Heart right ventricle (tissue), 16 donors: Measurements from ENCODE around the gene RALA. TPM values are rescaled to one million over a fixed set of nuclear protein-coding genes. Genes with fewer than 3 reads are reported as not detected.

Experiments
- ATAC-seq, 8 donors: fragments of 200-7000 bp; cut with Tn5 transposase; one replicate each; pipeline ENCODE4 v1.9.1; 2020; ENCODE audit warnings: mild to moderate bottlenecking in 8 of 8, moderate library complexity in 8 of 8, moderate number of reproducible peaks in 1 of 8
- DNase-seq, 2 donors: peaks; one replicate each; pipeline ENCODE4 v3.0.0-alpha.2; 2020
- H3K27ac ChIP-seq, 10 donors: fragments of 200-600 bp; sonication (generic) in 2 of 10; one replicate each; pipeline versions ENCODE4 v1.5.0 to v1.8.0; 2020 to 2022; ENCODE audit warnings: mild to moderate bottlenecking in 3 of 10
- H3K27me3 ChIP-seq, 7 donors: fragments of 200-600 bp; one replicate each; pipeline ENCODE4 v1.8.0; 2021 to 2022; ENCODE audit warnings: mild to moderate bottlenecking in 2 of 7
- H3K36me3 ChIP-seq, 9 donors: fragments of 200-600 bp; sonication (generic) in 1 of 9; one replicate each; pipeline versions ENCODE4 v1.5.0 to v1.8.0; 2020 to 2022; ENCODE audit warnings: mild to moderate bottlenecking in 2 of 9
- H3K4me1 ChIP-seq, 9 donors: fragments of 200-600 bp; sonication (generic) in 1 of 9; one replicate each; pipeline versions ENCODE4 v1.5.0 to v1.8.0; 2020 to 2022; ENCODE audit warnings: mild to moderate bottlenecking in 4 of 9
- H3K4me3 ChIP-seq, 10 donors: fragments of 200-600 bp; sonication (generic) in 2 of 10; one replicate each; pipeline versions ENCODE4 v1.5.0 to v1.8.0; 2020 to 2022; ENCODE audit warnings: mild to moderate bottlenecking in 7 of 10, moderate library complexity in 2 of 10
- H3K9me3 ChIP-seq, 11 donors: fragments of 200-600 bp in 10 of 11; sonication (generic) in 2 of 11; one replicate each; pipeline versions ENCODE4 v1.5.0 to v1.8.0; 2013 to 2022; ENCODE audit warnings: mild to moderate bottlenecking in 2 of 11, control low read depth in 1 of 11, moderate library complexity in 1 of 11
- CTCF ChIP-seq, 9 donors: fragments of 200-600 bp; sonication (generic) in 2 of 9; IDR thresholded peaks; one replicate each; pipeline versions ENCODE4 v1.5.0 to v1.8.0; 2021 to 2022; ENCODE audit warnings: antibody characterized with exemption in 9 of 9, mild to moderate bottlenecking in 5 of 9, moderate library complexity in 1 of 9
- WGBS, 2 donors: extraction: QIAGEN DNeasy Blood & Tissue Kit; methylation state at CpG; one replicate each; pipeline ENCODE4 v1.1.7; 2013; ENCODE audit warnings: inconsistent platforms in 1 of 2; 5-methylcytosine and 5-hydroxymethylcytosine counted together
- intact Hi-C, 10 donors: fragments of 100-400 bp; cut with DNase I; formaldehyde crosslinking; loops; one replicate each; pipeline versions ENCODE4 v1.11.1 to v1.14.2; 2022
- polyA plus RNA-seq, 2 donors: library from polyadenylated mRNA; stranded (reverse); fragments of 200-250 nt; gene quantifications; one replicate each; pipeline ENCODE4 v1.2.3, GENCODE V29; 2013
- total RNA-seq, 10 donors: library from RNA; stranded (reverse); fragmentation: NEBNext Ultra II Directional in 3 of 10; extraction: Animal tissue kit (Norgen Biotek cat#: 25700) in 3 of 10; gene quantifications; one replicate each; pipeline versions ENCODE4 v1.2.1 to v1.2.4, GENCODE V29; 2021 to 2023
- donor health status: Arrhythmogenic right ventricular cardiomyopathy.
- donor health status: ischemic (EF 13 %, LVEDD 7.1; RV severe dilation, severe dysfunction).
- donor health status: healthy with polysubstance abuse.
- donor health status: DM: no; HTN: yes; CAD: no.
- donor health status: DM: no; HTN: no; CAD: no.
- donor health status: ischemic (EF 25% LVEDD 6.9; RV normal size, moderate dysfunction).
- donor health status: ischemic (EF 25% LVEDD 5.7; RV mildly dilated, moderate dysfunction).
- donor health status: healthy.
- donor health status: DM: yes; HTN: yes; CAD: no.
- donor health status: Ischemic cardiomyopathy.
- donor health status: ischemic (EF 35%, LVEDD 5.7; RV mildly dilated, moderate dysfunction).
- donor health status: nonischemic (EF 11% LVEDD 7.7; RV severe dilation, severe dysfunction).
- donor health status: DM: yes; HTN: yes; CAD: no.
- donor health status: PGD.
- donor health status: ischemic (EF 29% LVEDD 5.4; RV normal size, mild dysfunction).
- donor health status: nonischemic (EF 23%, LVEDD 6.1; RV moderate dilation, normal function).

Gene RALA
- total and polyA plus RNA-seq, 12 donors, result 15.2 to 32.7 (median 21.6) TPM

GRCh38 chr7:39602351-39602750, 21.0 kb upstream of the RALA start:
- no peak overlapping the region for H3K4me3 ChIP-seq
- 44 to 69% methylated on average over 2 of the region's 2 CpGs for WGBS, 2 donors
- H3K27me3 ChIP-seq, result no peaks in the 10 kb centered on the region
- DNase-seq (no peak), ATAC-seq (no peak)
- intact Hi-C loops, result no loop called here
- H3K36me3 ChIP-seq, result no peaks in the 10 kb centered on the region
- no peak overlapping the region for H3K27ac ChIP-seq
- TF ChIP-seq CTCF (IDR thresholded peaks at IDR 0.05), result no peak
- no peaks in the 10 kb centered on the region for H3K9me3 ChIP-seq
- H3K4me1 ChIP-seq, result peaks cover 0 to 17% (median 0%) of the 10 kb centered on the region in 9 donors

GRCh38 chr7:39603924-39604323, 19.4 kb upstream of the RALA start:
- intact Hi-C loops, result no loop called here
- no peak for TF ChIP-seq CTCF (IDR thresholded peaks at IDR 0.05)

DNA sequence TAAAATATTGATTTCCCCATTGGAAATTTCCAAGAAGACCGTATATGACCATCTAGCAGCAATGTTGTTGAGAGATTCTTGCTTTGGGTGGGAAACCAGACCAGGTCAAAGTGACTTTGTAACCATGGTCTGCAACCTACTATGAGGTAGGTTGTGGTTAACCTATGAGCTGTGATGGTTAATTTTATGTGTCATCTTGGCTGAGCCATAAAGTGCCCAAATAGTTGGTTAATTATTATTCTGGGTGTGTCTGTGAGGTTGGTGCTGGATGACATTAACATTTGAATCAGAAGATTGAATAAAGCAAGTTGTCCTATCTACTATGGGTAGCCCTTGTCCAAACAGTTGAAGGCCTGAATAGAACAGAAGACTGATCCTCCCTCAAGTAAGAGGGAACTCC, 18.3 kb upstream of the RALA start:
- no peaks in the 10 kb centered on the region for H3K36me3 ChIP-seq
- H3K4me3 ChIP-seq, result no peak overlapping the region
- no peak for DNase-seq
- H3K27me3 ChIP-seq, result peaks cover 0 to 8% (median 0%) of the 10 kb centered on the region in 7 donors
- no peak for ATAC-seq
- no peaks in the 10 kb centered on the region for H3K9me3 ChIP-seq
- TF ChIP-seq CTCF (IDR thresholded peaks at IDR 0.05), result no peak
- H3K4me1 ChIP-seq, result peaks cover 0 to 41% (median 18%) of the 10 kb centered on the region in 9 donors
- 98 to 100% methylated on average over 1 of the region's 1 CpG for WGBS, 2 donors
- no peak overlapping the region for H3K27ac ChIP-seq
- intact Hi-C loops, result no loop called here

More at GRCh38 chr7:39603924-39604323, 19.4 kb upstream of the RALA start:
- Histone ChIP-seq H3K4me3 (no peak overlapping the region), H3K36me3 (no peaks in the 10 kb centered on the region), H3K27me3 (no peaks in the 10 kb centered on the region), H3K9me3 (no peaks in the 10 kb centered on the region), H3K4me1 (peaks cover 0 to 30% (median 6%) of the 10 kb centered on the region in 9 donors), H3K27ac (no peak overlapping the region)
- DNase-seq (no peak), ATAC-seq (no peak)

GRCh38 chr7:39606352-39606751, 17.0 kb upstream of the RALA start:
- H3K4me1 ChIP-seq, result peaks cover 0 to 45% (median 20%) of the 10 kb centered on the region in 9 donors
- DNase-seq (no peak), ATAC-seq (peak in 2 of 8 donors; percentile 46 to 60)
- no peaks in the 10 kb centered on the region for H3K9me3 ChIP-seq
- H3K27ac ChIP-seq, result no peak overlapping the region
- TF ChIP-seq CTCF (IDR thresholded peaks at IDR 0.05), result no peak
- H3K4me3 ChIP-seq, result no peak overlapping the region
- no peaks in the 10 kb centered on the region for H3K36me3 ChIP-seq
- H3K27me3 ChIP-seq, result peaks cover 0 to 20% (median 0%) of the 10 kb centered on the region in 7 donors
- intact Hi-C loops, result no loop called here
- WGBS, 2 donors, result 54 to 60% methylated on average over 2 of the region's 2 CpGs
